ENCODE measurements around the gene OR6J1. TPM values are rescaled to one million over a fixed set of nuclear protein-coding genes. Genes with fewer than 3 reads are reported as not detected.

The OR6J1 gene
- total RNA-seq, 1 donor from 2014 or later = not detected

GRCh38 chr14:22610931-22611330 is 33.2 kb downstream of the OR6J1 start:
- intact Hi-C loops (cut with micrococcal nuclease) = no loop called here

GRCh38 chr14:22607291-22607690 is 36.9 kb downstream of the OR6J1 start:
- intact Hi-C loops (cut with micrococcal nuclease) = no loop called here

- intact Hi-C loops (cut with micrococcal nuclease) = no loop called here
Observed at GRCh38 chr14:22606380-22606779, 37.8 kb downstream of the OR6J1 start.

GRCh38 chr14:22602862-22603261 is 41.3 kb downstream of the OR6J1 start:
- intact Hi-C loops (cut with micrococcal nuclease) = no loop called here

GRCh38 chr14:22601996-22602395 is 42.2 kb downstream of the OR6J1 start:
- intact Hi-C loops (cut with micrococcal nuclease) = no loop called here

GRCh38 chr14:22601456-22601855 is 42.7 kb downstream of the OR6J1 start:
- intact Hi-C loops (cut with micrococcal nuclease) = no loop called here

GRCh38 chr14:22600027-22600426 is 44.1 kb downstream of the OR6J1 start:
- intact Hi-C loops (cut with micrococcal nuclease) = no loop called here

GRCh38 chr14:22599349-22599748 is 44.8 kb downstream of the OR6J1 start:
- intact Hi-C loops (cut with micrococcal nuclease) = loop anchor here (2.0 kb wide), 1 partner anchor 29 kb away; no protein-coding TSS in a partner anchor

- intact Hi-C loops (cut with micrococcal nuclease) = loop anchor here (1.0 to 2.0 kb wide), 4 partner anchors 10 to 114 kb away; partner anchors contain the start of gene DAD1
Observed at GRCh38 chr14:22598896-22599244, 45.3 kb downstream of the OR6J1 start.

- intact Hi-C loops (cut with micrococcal nuclease) = loop anchor here (1.0 to 2.0 kb wide), 4 partner anchors 9 to 115 kb away; partner anchors contain the start of gene DAD1
Observed at GRCh38 chr14:22598099-22598895, 45.9 kb downstream of the OR6J1 start, which contains the start of gene ABHD4. ABHD4 (plus strand) TSS chr14:22598300; CDS start chr14:22598307, 7 bp downstream.

GRCh38 chr14:22597771-22598098 is 46.4 kb downstream of the OR6J1 start:
- intact Hi-C loops (cut with micrococcal nuclease) = loop anchor here (1.0 to 2.0 kb wide), 4 partner anchors 8 to 116 kb away; partner anchors contain the start of gene DAD1

GRCh38 chr14:22597265-22597664 is 46.9 kb downstream of the OR6J1 start:
- intact Hi-C loops (cut with micrococcal nuclease) = no loop called here

- intact Hi-C loops (cut with micrococcal nuclease) = no loop called here
Observed at GRCh38 chr14:22596354-22596879, 47.7 kb downstream of the OR6J1 start.

GRCh38 chr14:22594156-22594716 is 49.9 kb downstream of the OR6J1 start:
- intact Hi-C loops (cut with micrococcal nuclease) = no loop called here

- intact Hi-C loops (cut with micrococcal nuclease) = no loop called here
Observed at GRCh38 chr14:22593601-22594000, 50.6 kb downstream of the OR6J1 start.

GRCh38 chr14:22593189-22593588 is 51.0 kb downstream of the OR6J1 start:
- intact Hi-C loops (cut with micrococcal nuclease) = no loop called here

GRCh38 chr14:22589096-22589839 is 54.9 kb downstream of the OR6J1 start, which contains the start of gene DAD1:
DAD1 (minus strand) TSS chr14:22589224; CDS start chr14:22589157, 67 bp downstream.
- intact Hi-C loops (cut with micrococcal nuclease) = loop anchor here (1.0 to 10.0 kb wide), 22 partner anchors 9 to 1207 kb away; partner anchors contain the start of genes ABHD4, ACIN1, C14orf119 and CDH24

- intact Hi-C loops (cut with micrococcal nuclease) = loop anchor here (1.0 to 10.0 kb wide), 23 partner anchors 10 to 1206 kb away; partner anchors contain the start of genes ABHD4, ACIN1, C14orf119 and CDH24
Observed at GRCh38 chr14:22588526-22589095, 55.5 kb downstream of the OR6J1 start.

- intact Hi-C loops (cut with micrococcal nuclease) = loop anchor here (1.0 to 10.0 kb wide), 9 partner anchors 10 to 1206 kb away; partner anchors contain the start of genes CDH24, HOMEZ, PABPN1 and SUPT16H
Observed at GRCh38 chr14:22587677-22588422, 56.3 kb downstream of the OR6J1 start.

- intact Hi-C loops (cut with micrococcal nuclease) = loop anchor here (5.0 to 10.0 kb wide), 7 partner anchors 125 to 1205 kb away; partner anchors contain the start of genes CDH24, HOMEZ, PABPN1 and SUPT16H
Observed at GRCh38 chr14:22587247-22587646, 56.9 kb downstream of the OR6J1 start.

Measured in T-helper 1 cell treated with Interleukin-12 subunit alpha and Interleukin-12 subunit beta and Interleukin-4 antibody, amounts not matched to agents 30 ng/mL and 1 ng/mL, for 36 hours (primary cell).